ENCODE results near the gene CXorf38.

DNA sequence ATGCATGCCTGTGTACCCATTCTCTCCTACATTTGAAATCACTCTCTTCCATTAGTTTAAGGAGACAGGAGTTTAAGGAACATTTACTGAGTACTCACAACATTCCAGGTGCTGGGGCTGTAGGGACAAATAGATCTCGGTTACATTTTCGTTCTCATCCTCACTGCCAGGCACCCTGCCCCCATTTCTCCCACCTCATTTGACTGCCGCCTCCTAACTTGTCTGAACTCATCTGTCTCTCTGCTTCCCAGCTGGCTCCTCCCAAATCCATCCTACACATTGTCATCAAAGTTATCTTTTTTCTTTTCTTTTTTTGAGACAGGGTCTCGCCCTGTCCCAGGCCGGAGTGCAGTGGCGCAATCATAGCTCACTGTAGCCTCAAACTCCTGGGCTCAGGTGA lies 43.9 kb downstream of the CXorf38 start:
- no peak for TF ChIP-seq CTCF (IDR thresholded peaks at IDR 0.05)
- TF ChIP-seq POLR2A (IDR thresholded peaks at IDR 0.05), result no peak

All from lower leg skin (tissue), 3 donors.